Measurements from ENCODE around the gene PIGR. TPM values are rescaled to one million over a fixed set of nuclear protein-coding genes. Genes with fewer than 3 reads are reported as not detected.

PIGR gene
- total and polyA plus RNA-seq, 2 donors from 2014 or later, result 187 to 841 TPM

- peaks cover 0 to 2% (median 0%) of the 10 kb centered on the region in 3 donors for H3K36me3 ChIP-seq (ENCODE audit: control insufficient read depth in 2 of 3, insufficient read depth in 3 of 3, low read length in 3 of 3)
- no peak for TF ChIP-seq CTCF (IDR thresholded peaks at IDR 0.05; ENCODE audit: borderline replicate concordance, extremely low read depth, insufficient read depth)
- H3K4me1 ChIP-seq (ENCODE audit: control insufficient read depth in 2 of 3, insufficient read depth in 2 of 3, low read depth in 1 of 3, low read length in 3 of 3), result peaks cover 7 to 26% (median 25%) of the 10 kb centered on the region in 3 donors
- H3K27me3 ChIP-seq (ENCODE audit: control insufficient read depth, insufficient read depth, low read length), result no peaks in the 10 kb centered on the region
- no peak overlapping the region for H3K4me3 ChIP-seq (ENCODE audit: low read length in 3 of 3)
- DNase-seq (no peak), FAIRE-seq (no peak)
- no peaks in the 10 kb centered on the region for H3K9me3 ChIP-seq (ENCODE audit: control insufficient read depth in 2 of 3, insufficient read depth in 1 of 3, low read length in 3 of 3)
- intact Hi-C loops (cut with DNase I), result no loop called here
- H3K9ac ChIP-seq (ENCODE audit: low read length in 3 of 3), result no peak overlapping the region
- no peak overlapping the region for H3K27ac ChIP-seq (ENCODE audit: low read depth in 2 of 2, low read length in 2 of 2)
These were observed 11.4 kb upstream of the PIGR start for GRCh38 chr1:206957639-206958038.

- no peak for TF ChIP-seq CTCF (IDR thresholded peaks at IDR 0.05; ENCODE audit: borderline replicate concordance, extremely low read depth, insufficient read depth)
- Histone ChIP-seq H3K27me3 (ENCODE audit: control insufficient read depth, insufficient read depth, low read length) (no peaks in the 10 kb centered on the region), H3K4me1 (ENCODE audit: control insufficient read depth in 2 of 3, insufficient read depth in 2 of 3, low read depth in 1 of 3, low read length in 3 of 3) (peaks cover 7 to 43% (median 42%) of the 10 kb centered on the region in 3 donors), H3K9me3 (ENCODE audit: control insufficient read depth in 2 of 3, insufficient read depth in 1 of 3, low read length in 3 of 3) (no peaks in the 10 kb centered on the region), H3K9ac (ENCODE audit: low read length in 3 of 3) (peak overlapping the region in 1 of 3 donors; percentile 52), H3K4me3 (ENCODE audit: low read length in 3 of 3) (no peak overlapping the region), H3K27ac (ENCODE audit: low read depth in 2 of 2, low read length in 2 of 2) (peak overlapping the region; percentile 74 to 79), H3K36me3 (ENCODE audit: control insufficient read depth in 2 of 3, insufficient read depth in 3 of 3, low read length in 3 of 3) (no peaks in the 10 kb centered on the region)
- DNase-seq, result peak in 3 of 5 donors; percentile 37 to 59 (median 59)
- intact Hi-C loops (cut with DNase I), result no loop called here
- no peak for FAIRE-seq
These were observed 9.5 kb upstream of the PIGR start for GRCh38 chr1:206955476-206956451.

DNA sequence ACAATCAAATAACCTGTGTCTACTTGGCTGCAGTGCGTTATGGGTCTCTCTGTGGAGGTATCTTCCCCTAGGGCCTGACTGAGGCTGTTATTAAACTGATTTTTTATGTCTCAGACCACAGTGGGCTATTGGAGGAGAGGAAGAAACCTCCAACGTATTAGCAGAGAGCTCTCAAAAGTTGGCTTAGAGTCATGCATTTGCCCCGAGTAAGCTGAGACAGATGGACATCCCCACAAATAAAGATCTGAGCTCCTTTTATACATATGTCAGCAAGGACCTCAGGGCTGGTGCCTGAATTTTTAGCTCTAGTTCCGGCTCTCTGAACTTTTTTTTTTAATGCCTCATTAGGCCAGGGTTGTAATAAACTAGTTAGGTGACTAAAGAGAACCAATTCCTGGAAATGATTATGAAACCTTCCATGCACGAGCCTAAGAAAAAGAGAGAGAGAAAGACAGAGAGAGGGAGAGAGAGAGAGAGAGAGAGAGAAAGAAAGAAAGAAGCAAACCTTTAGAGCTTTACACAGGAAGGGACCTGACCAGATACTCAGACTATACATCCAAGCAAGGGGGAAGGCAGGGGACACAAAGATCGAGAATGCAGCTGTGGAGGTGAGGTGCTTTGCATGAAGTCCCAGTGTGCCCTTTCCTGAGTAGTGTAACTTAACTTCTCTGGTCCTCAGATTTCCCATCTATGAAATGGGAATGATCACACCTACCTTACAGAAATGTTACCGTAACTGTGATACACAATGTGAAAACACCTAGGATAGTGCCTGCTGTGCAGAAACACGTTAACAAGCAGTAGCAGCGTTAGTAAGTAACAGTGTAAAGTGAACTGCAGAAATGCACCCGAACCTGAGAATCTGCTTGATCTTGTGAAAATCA lies 8.4 kb upstream of the PIGR start:
- peak overlapping the region in 1 of 3 donors; percentile 52 for H3K9ac ChIP-seq (ENCODE audit: low read length in 3 of 3)
- peak overlapping the region; percentile 74 to 84 for H3K27ac ChIP-seq (ENCODE audit: low read depth in 2 of 2, low read length in 2 of 2)
- intact Hi-C loops (cut with DNase I), result no loop called here
- H3K4me1 ChIP-seq (ENCODE audit: control insufficient read depth in 2 of 3, insufficient read depth in 2 of 3, low read depth in 1 of 3, low read length in 3 of 3), result peaks cover 7 to 53% (median 42%) of the 10 kb centered on the region in 3 donors
- FAIRE-seq (no peak), DNase-seq (peak in 2 of 5 donors; percentile 63)
- no peaks in the 10 kb centered on the region for H3K36me3 ChIP-seq (ENCODE audit: control insufficient read depth in 2 of 3, insufficient read depth in 3 of 3, low read length in 3 of 3)
- no peak overlapping the region for H3K4me3 ChIP-seq (ENCODE audit: low read length in 3 of 3)
- peaks cover 0 to 4% (median 0%) of the 10 kb centered on the region in 3 donors for H3K9me3 ChIP-seq (ENCODE audit: control insufficient read depth in 2 of 3, insufficient read depth in 1 of 3, low read length in 3 of 3)
- H3K27me3 ChIP-seq (ENCODE audit: control insufficient read depth, insufficient read depth, low read length), result no peaks in the 10 kb centered on the region
- no peak for TF ChIP-seq CTCF (IDR thresholded peaks at IDR 0.05; ENCODE audit: borderline replicate concordance, extremely low read depth, insufficient read depth)
